B cell (primary cell): ENCODE data around the gene HMG20A. TPM values are rescaled to one million over a fixed set of nuclear protein-coding genes. Genes with fewer than 3 reads are reported as not detected.

Experiments
- ATAC-seq: fragments of 200-7000 bp; cut with Tn5 transposase; one replicate; pipeline ENCODE4 v1.10.0; 2021; ENCODE audit warnings: low read depth, mild to moderate bottlenecking, moderate number of reproducible peaks, moderate library complexity
- CTCF ChIA-PET: fragments of 350-600 bp; sonication (Branson Sonifier 250); formaldehyde crosslinking; loops from one replicate; lab custom pipeline; 2021; ENCODE audit warnings: antibody characterized with exemption, inconsistent platforms; lab: Charles Lee
- POLR2A ChIA-PET: fragments of 350-600 bp; sonication (Branson Sonifier 250); formaldehyde crosslinking; loops from one replicate; lab custom pipeline; 2021; ENCODE audit warnings: antibody characterized with exemption; lab: Charles Lee
- DNase-seq: peaks from one replicate; pipeline ENCODE4 v3.0.0; 2013
- H2AFZ ChIP-seq: 2 replicates; pipeline ENCODE4 v1.6.1; 2012; ENCODE audit warnings: mild to moderate bottlenecking, low read depth, low read length; ENCODE audit not compliant: insufficient read depth, poor library complexity, severe bottlenecking
- H3K27ac ChIP-seq, 2 donors: 1 replicate in 1 of 2; 2 replicates in 1 of 2; pipeline ENCODE4 v1.5.1; 2012 to 2013; ENCODE audit warnings: low read length in 2 of 2, mild to moderate bottlenecking in 2 of 2, moderate library complexity in 1 of 2
- H3K27me3 ChIP-seq, 4 experiments: fragments of 200-600 bp in 1 of 4; sonication (generic) in 1 of 4; replicated peaks in 1 of 4; 1 replicate in 2 of 4; 2 replicates in 2 of 4; pipeline versions ENCODE4 v1.6.1 to v1.7.0; 2013 to 2016; ENCODE audit warnings: low read length in 3 of 4, mild to moderate bottlenecking in 2 of 4, mixed read lengths in 1 of 4, moderate library complexity in 1 of 4; ENCODE audit not compliant: insufficient read depth in 4 of 4, control insufficient read depth in 3 of 4; ENCODE audit errors: control extremely low read depth in 1 of 4
- H3K36me3 ChIP-seq, 2 experiments: replicated peaks in 1 of 2; 1 replicate in 1 of 2; 2 replicates in 1 of 2; pipeline versions ENCODE4 v1.6.1 to v1.7.1; 2013; ENCODE audit warnings: low read length in 1 of 2; ENCODE audit not compliant: insufficient read depth in 2 of 2, control insufficient read depth in 1 of 2; ENCODE audit errors: control extremely low read depth in 1 of 2, extremely low read depth in 1 of 2
- H3K4me1 ChIP-seq, 2 donors: fragments of 200-600 bp in 1 of 2; sonication (generic) in 1 of 2; 1 replicate in 1 of 2; 2 replicates in 1 of 2; pipeline versions ENCODE4 v1.5.1 to v1.6.1; 2013 to 2017; ENCODE audit warnings: low read length in 2 of 2; ENCODE audit not compliant: control insufficient read depth in 2 of 2, insufficient read depth in 2 of 2
- H3K4me2 ChIP-seq: replicated peaks from 2 replicates; pipeline ENCODE3; 2012; ENCODE audit warnings: mild to moderate bottlenecking, low read depth, low read length; ENCODE audit not compliant: poor library complexity, severe bottlenecking
- H3K4me3 ChIP-seq, 5 experiments: fragments of 200-600 bp in 1 of 5; sonication (generic) in 1 of 5; 1 replicate in 3 of 5; 2 replicates in 2 of 5; pipeline versions ENCODE4 v1.5.1 to v1.7.0; 2011 to 2016; ENCODE audit warnings: low read length in 4 of 5, mild to moderate bottlenecking in 4 of 5, low read depth in 2 of 5, control low read depth in 1 of 5, moderate library complexity in 1 of 5; ENCODE audit not compliant: insufficient read depth in 1 of 5; ENCODE audit errors: control extremely low read depth in 1 of 5, extremely low read depth in 1 of 5
- H3K79me2 ChIP-seq: fragments of 200-600 bp; sonication (generic); one replicate; pipeline ENCODE4 v1.6.0; 2016; ENCODE audit warnings: low read length; ENCODE audit not compliant: control insufficient read depth, insufficient read depth
- H3K9ac ChIP-seq: fragments of 200-600 bp; sonication (generic); 2 replicates; pipeline ENCODE4 v1.6.1; 2017; ENCODE audit warnings: mild to moderate bottlenecking, low read length, moderate library complexity
- H3K9me3 ChIP-seq, 3 donors: one replicate each; pipeline versions ENCODE4 v1.6.1 to v1.7.1; 2013; ENCODE audit warnings: low read length in 2 of 3; ENCODE audit not compliant: control insufficient read depth in 2 of 3, insufficient read depth in 1 of 3; ENCODE audit errors: control extremely low read depth in 1 of 3
- H4K20me1 ChIP-seq: 2 replicates; pipeline ENCODE4 v1.6.0; 2012; ENCODE audit warnings: mild to moderate bottlenecking, low read length; ENCODE audit not compliant: insufficient read depth, control insufficient read depth, poor library complexity, severe bottlenecking
- H3K27ac Mint-ChIP-seq: one replicate; pipeline ENCODE4 v1.8.0; 2021; ENCODE audit warnings: mixed read lengths
- H3K27me3 Mint-ChIP-seq: one replicate; pipeline ENCODE4 v1.8.0; 2021; ENCODE audit warnings: mixed read lengths
- H3K4me1 Mint-ChIP-seq: one replicate; pipeline ENCODE4 v1.8.0; 2021; ENCODE audit warnings: mixed read lengths
- H3K4me3 Mint-ChIP-seq: one replicate; pipeline ENCODE4 v1.8.0; 2021; ENCODE audit warnings: mixed read lengths
- H3K9me3 Mint-ChIP-seq: one replicate; pipeline ENCODE4 v1.8.0; 2022; ENCODE audit warnings: mixed read lengths; ENCODE audit not compliant: insufficient read depth
- EZH2 ChIP-seq: IDR thresholded peaks from 2 replicates; pipeline ENCODE4 v1.6.1; 2012; ENCODE audit warnings: borderline replicate concordance, low read depth, mild to moderate bottlenecking, moderate library complexity, low read length; ENCODE audit not compliant: insufficient read depth, poor library complexity, severe bottlenecking
- WGBS: methylation state at CpG from one replicate; pipeline ENCODE4 v1.1.5; 2013; ENCODE audit warnings: missing lambda C conversion rate; ENCODE audit not compliant: insufficient coverage; 5-methylcytosine and 5-hydroxymethylcytosine counted together
- intact Hi-C: fragments of 100-400 bp; cut with micrococcal nuclease; formaldehyde crosslinking; loops from one replicate; pipeline ENCODE4 v1.10.0; 2022
- polyA plus RNA-seq: library from polyadenylated mRNA; depleted of rRNA; stranded (reverse); fragments of >200 nt; gene quantifications from 2 replicates; pipeline ENCODE4 v1.2.3, GENCODE V29; 2012
- total RNA-seq, 2 donors: library from RNA; stranded (reverse); fragments of 120-200 nt in 1 of 2; gene quantifications; 1 replicate in 1 of 2; 2 replicates in 1 of 2; pipeline versions ENCODE4 v1.2.3 to v1.2.4, GENCODE V29; 2013 to 2022
- TF ChIP-seq, protein P1 (sequence below): fragments of 200-600 bp; IDR thresholded peaks from one replicate; pipeline ENCODE4 v1.8.0; 2022; ENCODE audit warnings: antibody characterized with exemption, mild to moderate bottlenecking

Gene HMG20A
- total and polyA plus RNA-seq, 2 donors (not counting 1 experiment from before 2014, with no cell fraction given), result 26.1 to 63.5 TPM

GRCh38 chr15:77375133-77375532 is 45.6 kb upstream of the HMG20A start:
- H3K27me3 ChIP-seq, result no peaks in the 10 kb centered on the region
- WGBS, result no CpG with 5 or more reads among the region's 1 CpG
- no peaks in the 10 kb centered on the region for H3K36me3 ChIP-seq
- TF ChIP-seq, protein P1, sequence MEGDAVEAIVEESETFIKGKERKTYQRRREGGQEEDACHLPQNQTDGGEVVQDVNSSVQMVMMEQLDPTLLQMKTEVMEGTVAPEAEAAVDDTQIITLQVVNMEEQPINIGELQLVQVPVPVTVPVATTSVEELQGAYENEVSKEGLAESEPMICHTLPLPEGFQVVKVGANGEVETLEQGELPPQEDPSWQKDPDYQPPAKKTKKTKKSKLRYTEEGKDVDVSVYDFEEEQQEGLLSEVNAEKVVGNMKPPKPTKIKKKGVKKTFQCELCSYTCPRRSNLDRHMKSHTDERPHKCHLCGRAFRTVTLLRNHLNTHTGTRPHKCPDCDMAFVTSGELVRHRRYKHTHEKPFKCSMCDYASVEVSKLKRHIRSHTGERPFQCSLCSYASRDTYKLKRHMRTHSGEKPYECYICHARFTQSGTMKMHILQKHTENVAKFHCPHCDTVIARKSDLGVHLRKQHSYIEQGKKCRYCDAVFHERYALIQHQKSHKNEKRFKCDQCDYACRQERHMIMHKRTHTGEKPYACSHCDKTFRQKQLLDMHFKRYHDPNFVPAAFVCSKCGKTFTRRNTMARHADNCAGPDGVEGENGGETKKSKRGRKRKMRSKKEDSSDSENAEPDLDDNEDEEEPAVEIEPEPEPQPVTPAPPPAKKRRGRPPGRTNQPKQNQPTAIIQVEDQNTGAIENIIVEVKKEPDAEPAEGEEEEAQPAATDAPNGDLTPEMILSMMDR, result no peak
- no peak for TF ChIP-seq EZH2
- intact Hi-C loops, result no loop called here
- Mint-ChIP-seq H3K4me3 (no peak overlapping the region), H3K27me3 (no peaks in the 10 kb centered on the region), H3K4me1 (peaks cover 28% of the 10 kb centered on the region), H3K9me3 (no peaks in the 10 kb centered on the region), H3K27ac (no peak overlapping the region)
- peaks cover 12% of the 10 kb centered on the region for H4K20me1 ChIP-seq
- ATAC-seq, result no peak
- H3K79me2 ChIP-seq, result peaks cover 55% of the 10 kb centered on the region
- H3K4me1 ChIP-seq, result no peaks in the 10 kb centered on the region
- H3K4me3 ChIP-seq, result no peak overlapping the region
- no peak for DNase-seq
- no peak overlapping the region for H3K9ac ChIP-seq
- no peak overlapping the region for H3K27ac ChIP-seq
- H2AFZ ChIP-seq, result no peak overlapping the region
- no peak overlapping the region for H3K4me2 ChIP-seq
- no peaks in the 10 kb centered on the region for H3K9me3 ChIP-seq
- POLR2A ChIA-PET, result no interaction called here
- CTCF ChIA-PET, result no interaction called here

DNA sequence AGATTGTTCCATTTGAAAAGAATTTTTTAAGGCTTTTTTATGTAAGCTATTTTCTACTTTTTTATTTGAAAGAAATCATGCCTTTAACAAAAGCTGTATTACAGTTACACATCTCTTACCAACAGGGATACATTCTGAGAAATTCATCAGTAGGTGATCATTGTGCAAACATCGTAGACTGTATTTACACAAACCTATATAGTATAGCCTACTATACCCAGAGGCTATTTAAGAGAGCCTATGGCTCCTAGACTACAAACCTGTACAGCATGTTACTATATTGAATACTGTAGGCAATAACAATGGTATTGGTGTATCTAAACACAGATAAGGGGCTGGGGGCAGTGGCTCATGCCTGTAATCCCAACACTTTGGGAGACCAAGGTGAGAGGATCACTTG is 43.9 kb upstream of the HMG20A start:
- ATAC-seq (no peak), DNase-seq (no peak)
- no CpG with 5 or more reads among the region's 1 CpG for WGBS
- POLR2A ChIA-PET, result no interaction called here
- peaks cover 27% of the 10 kb centered on the region for H3K4me1 Mint-ChIP-seq
- H3K9ac ChIP-seq, result no peak overlapping the region
- no peaks in the 10 kb centered on the region for H3K9me3 Mint-ChIP-seq
- no peaks in the 10 kb centered on the region for H3K27me3 ChIP-seq
- H2AFZ ChIP-seq, result no peak overlapping the region
- no peak for TF ChIP-seq EZH2
- H3K4me1 ChIP-seq, result no peaks in the 10 kb centered on the region
- intact Hi-C loops, result no loop called here
- no peak overlapping the region for H3K4me3 Mint-ChIP-seq
- no peak overlapping the region for H3K27ac ChIP-seq
- no peaks in the 10 kb centered on the region for H3K36me3 ChIP-seq
- peaks cover 64% of the 10 kb centered on the region for H3K79me2 ChIP-seq
- H4K20me1 ChIP-seq, result peaks cover 12% of the 10 kb centered on the region
- no peaks in the 10 kb centered on the region for H3K27me3 Mint-ChIP-seq
- CTCF ChIA-PET, result no interaction called here
- no peak overlapping the region for H3K4me2 ChIP-seq
- H3K4me3 ChIP-seq, result no peak overlapping the region
- no peak overlapping the region for H3K27ac Mint-ChIP-seq
- H3K9me3 ChIP-seq, result no peaks in the 10 kb centered on the region
